ENCODE measurements around the gene TNKS2. TPM values are rescaled to one million over a fixed set of nuclear protein-coding genes. Genes with fewer than 3 reads are reported as not detected.

Gene TNKS2
- total and polyA plus RNA-seq, 2 of the 13 experiments (the other 11 are each of a cell fraction or from before 2014, with no cell fraction given): 15.2 to 19.4 TPM

DNA sequence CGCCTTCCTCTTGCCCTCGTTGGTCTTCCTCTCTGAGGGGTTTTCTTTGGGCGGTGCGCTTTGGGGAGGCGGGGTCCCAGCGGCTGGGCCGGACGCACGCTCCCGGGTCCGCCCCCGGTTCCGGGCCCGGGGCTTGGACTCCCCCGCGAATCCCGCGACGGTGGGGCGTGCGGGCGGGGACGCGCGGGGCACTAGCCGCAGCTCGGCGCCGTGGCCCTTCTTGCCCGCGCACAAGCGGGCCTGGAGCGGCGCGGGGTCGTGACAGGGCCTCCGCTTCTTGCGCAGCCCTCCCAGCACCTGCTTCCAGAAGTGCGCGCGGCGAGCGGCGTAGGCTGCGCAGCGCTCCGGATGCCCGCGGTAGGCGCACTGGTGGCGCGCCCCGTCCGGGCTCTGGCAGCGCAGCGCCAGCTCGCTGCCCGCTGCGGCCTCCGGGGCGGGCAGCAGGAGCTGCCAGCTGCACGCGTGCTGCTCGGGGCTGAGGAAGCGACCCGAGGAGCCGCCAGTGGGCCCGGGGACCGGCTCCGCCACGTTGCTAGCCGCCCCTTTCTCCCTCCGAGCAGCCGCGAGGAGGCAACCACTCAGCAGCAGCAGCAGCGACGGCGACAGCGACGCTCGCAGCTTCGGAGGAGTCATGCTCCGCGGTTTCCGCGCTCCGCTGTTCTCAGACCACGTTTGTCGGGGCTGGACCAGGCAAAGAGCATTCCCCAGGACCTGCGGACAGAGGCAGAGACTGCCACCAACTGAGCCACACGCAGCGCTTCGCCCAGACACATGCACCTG is 110.3 kb downstream of the TNKS2 start (continued):
- TF ChIP-seq, protein P1, sequence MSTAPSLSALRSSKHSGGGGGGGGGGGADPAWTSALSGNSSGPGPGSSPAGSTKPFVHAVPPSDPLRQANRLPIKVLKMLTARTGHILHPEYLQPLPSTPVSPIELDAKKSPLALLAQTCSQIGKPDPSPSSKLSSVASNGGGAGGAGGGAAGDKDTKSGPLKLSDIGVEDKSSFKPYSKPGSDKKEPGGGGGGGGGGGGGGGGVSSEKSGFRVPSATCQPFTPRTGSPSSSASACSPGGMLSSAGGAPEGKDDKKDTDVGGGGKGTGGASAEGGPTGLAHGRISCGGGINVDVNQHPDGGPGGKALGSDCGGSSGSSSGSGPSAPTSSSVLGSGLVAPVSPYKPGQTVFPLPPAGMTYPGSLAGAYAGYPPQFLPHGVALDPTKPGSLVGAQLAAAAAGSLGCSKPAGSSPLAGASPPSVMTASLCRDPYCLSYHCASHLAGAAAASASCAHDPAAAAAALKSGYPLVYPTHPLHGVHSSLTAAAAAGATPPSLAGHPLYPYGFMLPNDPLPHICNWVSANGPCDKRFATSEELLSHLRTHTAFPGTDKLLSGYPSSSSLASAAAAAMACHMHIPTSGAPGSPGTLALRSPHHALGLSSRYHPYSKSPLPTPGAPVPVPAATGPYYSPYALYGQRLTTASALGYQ (CRISPR knock-in tag; IDR thresholded peaks at IDR 0.05): no peak
- TF ChIP-seq ZBTB7A (CRISPR knock-in tag; IDR thresholded peaks at IDR 0.05): peak; percentile 90
- peak; percentile 77 for TF ChIP-seq ZFX (CRISPR knock-in tag; IDR thresholded peaks at IDR 0.05; ENCODE audit: low read depth)
- TF ChIP-seq ZNF34 (CRISPR knock-in tag; IDR thresholded peaks at IDR 0.05; ENCODE audit: borderline replicate concordance): no peak
- TF ChIP-seq ELF1 (CRISPR knock-in tag; IDR thresholded peaks at IDR 0.05): peak; percentile 56; the same call in 1 of the 2 replicates
- TF ChIP-seq ATAD3A (CRISPR knock-in tag; IDR thresholded peaks at IDR 0.05): 0 out of 2 replicates have a peak, but pooled peaks have one; percentile 63
- no peak for TF ChIP-seq HNF4G (IDR thresholded peaks at IDR 0.05; ENCODE audit: borderline replicate concordance, low read depth, low read length)
- no peak for TF ChIP-seq HNF4G (CRISPR knock-in tag; IDR thresholded peaks at IDR 0.05; ENCODE audit: borderline replicate concordance, low read depth)
- no peak for TF ChIP-seq SIX1 (CRISPR knock-in tag; IDR thresholded peaks at IDR 0.05; ENCODE audit: borderline replicate concordance)
- peak; percentile 39; the same call in 1 of the 2 replicates for TF ChIP-seq GLI4 (CRISPR knock-in tag; IDR thresholded peaks at IDR 0.05; ENCODE audit: borderline replicate concordance)
- TF ChIP-seq, protein P2, sequence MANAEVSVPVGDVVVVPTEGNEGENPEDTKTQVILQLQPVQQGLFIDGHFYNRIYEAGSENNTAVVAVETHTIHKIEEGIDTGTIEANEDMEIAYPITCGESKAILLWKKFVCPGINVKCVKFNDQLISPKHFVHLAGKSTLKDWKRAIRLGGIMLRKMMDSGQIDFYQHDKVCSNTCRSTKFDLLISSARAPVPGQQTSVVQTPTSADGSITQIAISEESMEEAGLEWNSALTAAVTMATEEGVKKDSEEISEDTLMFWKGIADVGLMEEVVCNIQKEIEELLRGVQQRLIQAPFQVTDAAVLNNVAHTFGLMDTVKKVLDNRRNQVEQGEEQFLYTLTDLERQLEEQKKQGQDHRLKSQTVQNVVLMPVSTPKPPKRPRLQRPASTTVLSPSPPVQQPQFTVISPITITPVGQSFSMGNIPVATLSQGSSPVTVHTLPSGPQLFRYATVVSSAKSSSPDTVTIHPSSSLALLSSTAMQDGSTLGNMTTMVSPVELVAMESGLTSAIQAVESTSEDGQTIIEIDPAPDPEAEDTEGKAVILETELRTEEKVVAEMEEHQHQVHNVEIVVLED (CRISPR knock-in tag; IDR thresholded peaks at IDR 0.05; ENCODE audit: borderline replicate concordance): peak; percentile 82
- TF ChIP-seq, protein P3, sequence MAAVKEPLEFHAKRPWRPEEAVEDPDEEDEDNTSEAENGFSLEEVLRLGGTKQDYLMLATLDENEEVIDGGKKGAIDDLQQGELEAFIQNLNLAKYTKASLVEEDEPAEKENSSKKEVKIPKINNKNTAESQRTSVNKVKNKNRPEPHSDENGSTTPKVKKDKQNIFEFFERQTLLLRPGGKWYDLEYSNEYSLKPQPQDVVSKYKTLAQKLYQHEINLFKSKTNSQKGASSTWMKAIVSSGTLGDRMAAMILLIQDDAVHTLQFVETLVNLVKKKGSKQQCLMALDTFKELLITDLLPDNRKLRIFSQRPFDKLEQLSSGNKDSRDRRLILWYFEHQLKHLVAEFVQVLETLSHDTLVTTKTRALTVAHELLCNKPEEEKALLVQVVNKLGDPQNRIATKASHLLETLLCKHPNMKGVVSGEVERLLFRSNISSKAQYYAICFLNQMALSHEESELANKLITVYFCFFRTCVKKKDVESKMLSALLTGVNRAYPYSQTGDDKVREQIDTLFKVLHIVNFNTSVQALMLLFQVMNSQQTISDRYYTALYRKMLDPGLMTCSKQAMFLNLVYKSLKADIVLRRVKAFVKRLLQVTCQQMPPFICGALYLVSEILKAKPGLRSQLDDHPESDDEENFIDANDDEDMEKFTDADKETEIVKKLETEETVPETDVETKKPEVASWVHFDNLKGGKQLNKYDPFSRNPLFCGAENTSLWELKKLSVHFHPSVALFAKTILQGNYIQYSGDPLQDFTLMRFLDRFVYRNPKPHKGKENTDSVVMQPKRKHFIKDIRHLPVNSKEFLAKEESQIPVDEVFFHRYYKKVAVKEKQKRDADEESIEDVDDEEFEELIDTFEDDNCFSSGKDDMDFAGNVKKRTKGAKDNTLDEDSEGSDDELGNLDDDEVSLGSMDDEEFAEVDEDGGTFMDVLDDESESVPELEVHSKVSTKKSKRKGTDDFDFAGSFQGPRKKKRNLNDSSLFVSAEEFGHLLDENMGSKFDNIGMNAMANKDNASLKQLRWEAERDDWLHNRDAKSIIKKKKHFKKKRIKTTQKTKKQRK (IDR thresholded peaks at IDR 0.05; ENCODE audit: low read length): no peak
- TF ChIP-seq ZNF563 (CRISPR knock-in tag; IDR thresholded peaks at IDR 0.05): peak; percentile 85
- TF ChIP-seq, protein P4, sequence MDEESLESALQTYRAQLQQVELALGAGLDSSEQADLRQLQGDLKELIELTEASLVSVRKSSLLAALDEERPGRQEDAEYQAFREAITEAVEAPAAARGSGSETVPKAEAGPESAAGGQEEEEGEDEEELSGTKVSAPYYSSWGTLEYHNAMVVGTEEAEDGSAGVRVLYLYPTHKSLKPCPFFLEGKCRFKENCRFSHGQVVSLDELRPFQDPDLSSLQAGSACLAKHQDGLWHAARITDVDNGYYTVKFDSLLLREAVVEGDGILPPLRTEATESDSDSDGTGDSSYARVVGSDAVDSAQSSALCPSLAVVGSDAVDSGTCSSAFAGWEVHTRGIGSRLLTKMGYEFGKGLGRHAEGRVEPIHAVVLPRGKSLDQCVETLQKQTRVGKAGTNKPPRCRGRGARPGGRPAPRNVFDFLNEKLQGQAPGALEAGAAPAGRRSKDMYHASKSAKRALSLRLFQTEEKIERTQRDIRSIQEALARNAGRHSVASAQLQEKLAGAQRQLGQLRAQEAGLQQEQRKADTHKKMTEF (CRISPR knock-in tag; IDR thresholded peaks at IDR 0.05): peak; percentile 58; the same call in 1 of the 2 replicates
- TF ChIP-seq ZSCAN21 (CRISPR knock-in tag; IDR thresholded peaks at IDR 0.05; ENCODE audit: borderline replicate concordance): peak; percentile 88
- TF ChIP-seq RBFOX2 (IDR thresholded peaks at IDR 0.05; ENCODE audit: low read depth, low read length): peak; percentile 95
- TF ChIP-seq RELA (CRISPR knock-in tag; IDR thresholded peaks at IDR 0.05): peak; percentile 78; the same call in 1 of the 2 replicates
- TF ChIP-seq ZNF660 (CRISPR knock-in tag; IDR thresholded peaks at IDR 0.05; ENCODE audit: borderline replicate concordance, low read depth): no peak
